Astrocyte of the spinal cord (primary cell): ENCODE data around the gene ZNF286A.
"Not testable (repeated sequence)": the region's sequence is repeated elsewhere in the genome, so short reads cannot be mapped to it uniquely, and the experiment has no call there.

Experiments
- DNase-seq: peaks from one replicate; pipeline ENCODE4 v3.0.0; 2011; ENCODE audit warnings: low read depth, low spot score
- H3K4me3 ChIP-seq: 2 replicates; pipeline ENCODE4 v1.5.1; 2011; ENCODE audit warnings: low read depth, mild to moderate bottlenecking, low read length, moderate library complexity
- CTCF ChIP-seq: IDR thresholded peaks from 2 replicates; pipeline ENCODE4 v1.5.1; 2012; ENCODE audit warnings: low read depth, mild to moderate bottlenecking, low read length, inconsistent platforms
- in situ Hi-C: cut with HindIII; loops from 2 replicates; pipeline ENCODE4 v1.10.0; 2017; ENCODE audit warnings: low sequenced_read_pairs

The ZNF286A gene

GRCh38 chr17:15733174-15733789 is 33.7 kb downstream of the ZNF286A start:
- in situ Hi-C loops, H3K4me3 ChIP-seq, DNase-seq: not testable (repeated sequence)

GRCh38 chr17:15736578-15736977 is 37.0 kb downstream of the ZNF286A start:
- H3K4me3 ChIP-seq, DNase-seq, in situ Hi-C loops: not testable (repeated sequence)

GRCh38 chr17:15738066-15738465 is 38.5 kb downstream of the ZNF286A start:
- no peak for DNase-seq
- in situ Hi-C loops: no loop called here
- no peak for TF ChIP-seq CTCF
- H3K4me3 ChIP-seq: no peak overlapping the region

- in situ Hi-C loops, DNase-seq, H3K4me3 ChIP-seq: not testable (repeated sequence)
These were observed 39.7 kb downstream of the ZNF286A start for GRCh38 chr17:15739259-15739658.

DNA sequence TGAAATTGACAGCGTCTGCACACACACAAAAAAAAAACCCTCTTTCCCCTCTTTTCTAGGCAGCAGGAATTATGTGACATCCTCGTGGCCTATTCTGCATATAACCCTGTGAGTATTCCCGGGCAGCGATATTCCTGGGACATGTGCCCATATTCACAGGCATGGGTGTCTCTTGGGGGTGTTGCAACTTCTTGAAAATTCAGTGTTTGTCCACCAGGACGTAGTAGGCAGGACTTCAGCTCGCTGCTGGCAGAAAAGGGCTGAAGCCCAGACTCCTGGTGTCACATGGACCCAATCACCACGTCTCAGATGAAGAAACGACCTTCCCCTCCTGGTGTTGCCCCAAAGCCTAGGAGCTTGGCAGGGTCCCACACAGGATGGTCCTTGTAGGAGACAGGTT is 40.5 kb downstream of the ZNF286A start:
- in situ Hi-C loops, H3K4me3 ChIP-seq, DNase-seq: not testable (repeated sequence)

DNA sequence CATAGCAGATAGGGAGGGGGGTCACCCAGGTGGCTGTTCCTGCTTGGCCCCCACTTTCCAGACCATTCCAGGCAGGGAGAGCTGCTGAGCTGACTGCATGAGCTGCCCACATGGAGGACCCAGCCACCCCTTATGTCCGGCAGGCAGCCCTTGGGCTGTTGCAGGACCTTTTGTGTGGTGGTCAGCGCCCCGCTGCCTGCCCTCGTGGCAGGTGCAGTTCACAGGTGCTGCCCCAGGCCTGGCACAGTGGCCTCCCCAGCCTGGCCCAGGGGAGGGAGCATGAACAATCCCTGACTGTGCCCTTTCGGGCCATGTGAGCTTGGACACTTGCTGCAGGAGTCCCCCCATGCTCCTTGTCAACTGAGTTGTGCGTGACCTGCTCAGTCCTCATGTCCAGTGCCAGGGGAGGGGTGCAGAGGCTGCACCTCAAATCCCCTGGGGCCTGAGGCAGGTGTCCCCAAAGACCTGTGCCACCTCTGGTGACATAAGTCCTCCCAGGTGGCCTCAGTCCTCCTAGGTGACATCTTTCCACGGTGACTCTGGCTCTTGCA is 41.1 kb downstream of the ZNF286A start:
- H3K4me3 ChIP-seq: no peak overlapping the region
- TF ChIP-seq CTCF: no peak
- in situ Hi-C loops: no loop called here
- DNase-seq: no peak

GRCh38 chr17:15741624-15742023 is 42.1 kb downstream of the ZNF286A start:
- no peak overlapping the region for H3K4me3 ChIP-seq
- no peak for TF ChIP-seq CTCF
- no peak for DNase-seq
- in situ Hi-C loops: no loop called here

DNA sequence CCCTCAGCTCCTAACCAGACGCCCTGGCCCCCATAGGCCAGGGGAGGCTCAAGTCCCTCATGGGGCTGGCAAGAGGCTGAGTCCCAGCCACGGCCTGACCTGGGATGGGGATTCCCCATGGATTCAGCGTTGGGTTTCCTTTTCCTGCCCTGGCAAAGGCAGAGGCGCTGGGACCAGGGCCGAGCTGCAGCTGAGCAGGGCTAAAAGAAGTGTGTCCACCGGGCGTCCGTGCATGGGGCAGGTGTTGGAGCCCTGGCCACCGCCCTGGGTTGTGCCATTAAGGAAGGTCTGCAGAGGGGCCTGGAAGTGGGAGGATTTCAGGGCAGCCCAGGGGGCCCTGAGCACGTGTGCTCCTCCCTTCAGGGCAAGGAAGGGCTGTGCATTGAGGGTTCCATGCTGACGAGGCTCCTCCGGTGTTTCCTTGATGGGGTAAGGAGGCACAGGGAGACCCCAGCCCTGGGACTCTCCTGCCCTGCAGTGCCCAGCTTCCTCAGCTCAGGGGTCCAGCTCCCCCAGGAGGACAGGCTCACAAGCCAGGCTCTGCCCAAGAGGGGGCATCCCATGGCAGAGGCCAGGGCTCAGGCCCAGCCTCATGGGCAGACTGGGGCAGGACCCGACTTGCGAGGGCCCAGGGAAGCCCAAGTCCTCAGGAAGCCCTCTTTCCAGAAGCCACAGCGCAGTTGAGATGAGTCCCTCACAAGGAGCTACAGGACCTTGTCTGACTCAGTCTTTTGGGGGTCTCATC is 42.7 kb downstream of the ZNF286A start:
- in situ Hi-C loops: no loop called here
- TF ChIP-seq CTCF: no peak
- no peak for DNase-seq
- no peak overlapping the region for H3K4me3 ChIP-seq
